ENCODE results near the gene KRT5. TPM values are rescaled to one million over a fixed set of nuclear protein-coding genes. Genes with fewer than 3 reads are reported as not detected.

Gene KRT5
- total RNA-seq, 1 donor from 2014 or later: 1.6 TPM

DNA sequence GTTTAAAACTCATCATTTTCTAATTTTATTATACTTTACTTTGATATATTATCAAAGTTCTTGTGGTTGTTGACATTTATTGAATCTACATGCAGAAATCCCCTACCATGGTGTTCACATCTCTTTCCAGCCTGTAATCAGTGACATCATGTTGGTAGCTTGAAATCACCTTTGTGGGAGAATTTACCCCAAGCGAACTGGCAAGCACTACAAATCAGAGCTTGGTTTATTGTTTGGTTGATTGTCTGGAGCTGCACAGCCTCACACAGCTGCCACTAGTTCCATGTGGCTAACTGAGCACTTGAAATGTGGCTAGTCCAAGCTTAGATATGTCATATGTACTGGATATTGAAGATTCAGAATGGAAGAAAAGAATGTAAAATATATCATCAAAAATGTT, 15.4 kb upstream of the KRT5 start:
- TF ChIP-seq, protein P1, sequence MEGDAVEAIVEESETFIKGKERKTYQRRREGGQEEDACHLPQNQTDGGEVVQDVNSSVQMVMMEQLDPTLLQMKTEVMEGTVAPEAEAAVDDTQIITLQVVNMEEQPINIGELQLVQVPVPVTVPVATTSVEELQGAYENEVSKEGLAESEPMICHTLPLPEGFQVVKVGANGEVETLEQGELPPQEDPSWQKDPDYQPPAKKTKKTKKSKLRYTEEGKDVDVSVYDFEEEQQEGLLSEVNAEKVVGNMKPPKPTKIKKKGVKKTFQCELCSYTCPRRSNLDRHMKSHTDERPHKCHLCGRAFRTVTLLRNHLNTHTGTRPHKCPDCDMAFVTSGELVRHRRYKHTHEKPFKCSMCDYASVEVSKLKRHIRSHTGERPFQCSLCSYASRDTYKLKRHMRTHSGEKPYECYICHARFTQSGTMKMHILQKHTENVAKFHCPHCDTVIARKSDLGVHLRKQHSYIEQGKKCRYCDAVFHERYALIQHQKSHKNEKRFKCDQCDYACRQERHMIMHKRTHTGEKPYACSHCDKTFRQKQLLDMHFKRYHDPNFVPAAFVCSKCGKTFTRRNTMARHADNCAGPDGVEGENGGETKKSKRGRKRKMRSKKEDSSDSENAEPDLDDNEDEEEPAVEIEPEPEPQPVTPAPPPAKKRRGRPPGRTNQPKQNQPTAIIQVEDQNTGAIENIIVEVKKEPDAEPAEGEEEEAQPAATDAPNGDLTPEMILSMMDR (IDR thresholded peaks at IDR 0.05): no peak
- Histone ChIP-seq H3K27me3 (no peaks in the 10 kb centered on the region), H3K4me1 (no peaks in the 10 kb centered on the region), H3K9me3 (no peaks in the 10 kb centered on the region), H3K36me3 (no peaks in the 10 kb centered on the region), H3K4me3 (no peak overlapping the region), H3K27ac (no peak overlapping the region)
- DNase-seq (ENCODE audit: low spot score in 2 of 2): no peak
- intact Hi-C loops (cut with DNase I): no loop called here

DNA sequence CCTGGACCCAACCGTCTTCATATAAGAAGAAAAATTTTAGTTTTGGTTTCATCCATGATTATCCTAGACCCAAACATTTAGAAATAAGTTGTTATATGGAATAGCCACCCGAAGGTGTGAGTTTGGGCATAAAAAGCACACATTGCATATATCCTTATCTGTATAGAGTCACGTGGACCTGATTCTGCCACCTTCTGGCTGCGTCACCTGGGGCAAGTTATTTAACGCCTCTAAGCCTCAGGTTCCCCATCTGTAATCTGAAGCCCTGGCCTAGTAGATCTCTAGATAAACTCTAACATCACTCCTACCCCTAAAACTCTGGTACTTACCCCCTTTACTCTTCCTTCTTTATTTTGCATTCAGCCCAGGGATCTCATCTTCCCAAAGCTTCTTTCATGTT, 14.3 kb upstream of the KRT5 start:
- TF ChIP-seq, protein P1 (IDR thresholded peaks at IDR 0.05): no peak
- H3K27ac ChIP-seq: no peak overlapping the region
- H3K9me3 ChIP-seq: no peaks in the 10 kb centered on the region
- no peaks in the 10 kb centered on the region for H3K27me3 ChIP-seq
- H3K36me3 ChIP-seq: no peaks in the 10 kb centered on the region
- no peaks in the 10 kb centered on the region for H3K4me1 ChIP-seq
- no peak overlapping the region for H3K4me3 ChIP-seq
- intact Hi-C loops (cut with DNase I): no loop called here
- DNase-seq (ENCODE audit: low spot score in 2 of 2): no peak

DNA sequence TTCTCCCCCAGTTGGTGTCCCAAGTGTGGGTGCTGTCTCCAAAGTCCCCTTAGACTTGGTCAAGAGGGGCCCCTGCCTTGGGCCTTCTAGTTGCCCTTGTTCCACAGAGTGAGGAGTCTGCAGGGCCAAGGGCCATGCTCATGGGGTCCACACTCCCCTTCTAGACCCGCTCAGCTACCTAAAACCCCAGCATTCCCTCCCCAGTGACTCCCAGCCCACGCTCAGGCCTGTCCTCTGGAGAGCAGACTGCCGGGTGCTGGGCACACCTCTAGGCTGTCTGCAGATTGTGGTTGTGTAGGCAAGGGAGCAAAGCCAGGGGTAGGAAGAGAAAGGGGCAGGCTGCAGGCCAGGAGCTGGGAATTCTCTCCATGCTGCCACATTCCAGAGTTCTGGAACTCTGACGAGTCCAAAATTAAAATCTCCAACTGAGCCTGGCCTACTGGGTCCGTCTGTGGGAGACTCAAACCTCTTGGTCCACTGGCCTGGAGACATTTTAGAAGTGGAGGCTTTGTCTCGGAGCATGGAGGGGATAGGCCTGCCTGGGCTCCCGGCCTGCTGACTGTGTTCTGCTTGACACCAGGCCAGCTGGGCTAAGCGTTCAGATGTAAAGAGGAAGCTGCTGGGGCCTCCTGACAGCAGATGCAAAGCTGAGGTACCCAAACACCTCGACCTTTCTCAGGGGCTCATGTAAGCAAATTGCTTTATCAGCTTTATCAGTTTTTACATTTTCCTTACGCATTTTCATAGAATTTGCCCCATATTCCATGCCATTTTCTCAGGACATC, 13.7 kb upstream of the KRT5 start:
- H3K27ac ChIP-seq: no peak overlapping the region
- no peaks in the 10 kb centered on the region for H3K4me1 ChIP-seq
- no peaks in the 10 kb centered on the region for H3K9me3 ChIP-seq
- TF ChIP-seq, protein P1 (IDR thresholded peaks at IDR 0.05): no peak
- DNase-seq (ENCODE audit: low spot score in 2 of 2): no peak
- intact Hi-C loops (cut with DNase I): no loop called here
- H3K4me3 ChIP-seq: no peak overlapping the region
- H3K27me3 ChIP-seq: no peaks in the 10 kb centered on the region
- no peaks in the 10 kb centered on the region for H3K36me3 ChIP-seq

DNA sequence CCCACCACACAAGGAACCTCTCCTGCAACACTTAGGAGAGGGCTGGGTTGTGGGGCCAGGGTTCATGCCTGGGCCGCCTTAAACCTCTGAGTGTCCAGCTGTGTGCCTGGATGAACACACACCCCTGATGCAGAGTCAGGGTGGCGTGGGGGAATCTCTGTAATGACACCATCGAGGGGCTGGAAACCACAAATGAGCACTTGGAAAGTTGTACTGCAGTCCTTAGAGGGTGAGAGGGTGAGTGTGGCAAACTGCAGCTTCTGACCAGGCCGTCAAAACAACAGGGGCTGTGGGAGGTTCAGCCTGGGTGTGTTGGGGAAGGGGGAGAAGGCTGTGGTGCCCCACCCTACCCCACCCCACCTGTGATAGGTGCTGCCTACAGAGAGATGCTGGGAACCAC, 12.4 kb upstream of the KRT5 start:
- Histone ChIP-seq H3K27ac (no peak overlapping the region), H3K36me3 (no peaks in the 10 kb centered on the region), H3K4me1 (no peaks in the 10 kb centered on the region), H3K4me3 (no peak overlapping the region), H3K27me3 (no peaks in the 10 kb centered on the region), H3K9me3 (no peaks in the 10 kb centered on the region)
- no peak for DNase-seq (ENCODE audit: low spot score in 2 of 2)
- TF ChIP-seq, protein P1 (IDR thresholded peaks at IDR 0.05): no peak
- intact Hi-C loops (cut with DNase I): no loop called here

DNA sequence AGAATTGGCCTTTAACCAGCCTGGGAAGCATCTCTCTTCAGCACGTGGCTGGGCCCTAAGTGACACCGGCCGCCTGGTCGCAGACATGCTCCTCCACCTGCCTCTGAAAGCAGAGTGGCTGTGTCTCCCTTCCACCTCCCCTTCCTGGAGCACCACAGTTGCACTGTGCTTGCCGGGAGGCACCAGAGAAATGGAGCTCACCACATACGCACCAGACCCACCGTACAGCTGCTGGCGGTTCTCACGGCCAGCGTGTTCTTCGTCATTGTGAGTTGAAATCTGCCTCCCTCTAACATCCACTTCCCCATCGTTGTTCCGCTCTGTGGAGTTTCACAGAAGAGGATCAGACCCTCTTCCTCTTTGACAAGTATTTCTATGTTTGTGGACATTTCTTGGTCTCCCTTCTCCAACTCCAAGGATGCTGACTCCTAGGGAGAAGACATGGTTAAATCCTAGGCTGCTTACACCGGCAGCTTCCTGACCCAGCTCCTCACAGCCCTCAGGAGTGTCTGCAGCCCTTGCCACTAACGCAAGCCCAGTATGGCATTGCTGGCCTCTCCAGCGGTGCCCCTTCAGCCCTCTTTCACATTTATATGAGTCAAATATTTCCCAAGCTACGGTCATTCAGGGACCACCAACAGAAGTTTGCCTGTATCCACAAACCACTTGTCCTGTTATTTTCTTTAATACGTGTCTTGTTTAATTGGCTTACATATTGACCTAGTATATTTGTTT, 11.5 kb upstream of the KRT5 start:
- no peaks in the 10 kb centered on the region for H3K9me3 ChIP-seq
- no peak overlapping the region for H3K4me3 ChIP-seq
- no peaks in the 10 kb centered on the region for H3K4me1 ChIP-seq
- DNase-seq (ENCODE audit: low spot score in 2 of 2): peak in 1 of 2 donors; percentile 28
- no peaks in the 10 kb centered on the region for H3K36me3 ChIP-seq
- no peak overlapping the region for H3K27ac ChIP-seq
- TF ChIP-seq, protein P1 (IDR thresholded peaks at IDR 0.05): no peak
- no peaks in the 10 kb centered on the region for H3K27me3 ChIP-seq
- intact Hi-C loops (cut with DNase I): no loop called here
